LNCAP (cell line): ENCODE data around the gene ACTG1.

Source experiments
- CTCF ChIP-seq: fragments of 450-650 bp; IDR thresholded peaks from 2 replicates; pipeline ENCODE4 v1.5.1; 2017; ENCODE audit warnings: mild to moderate bottlenecking

ACTG1 gene

GRCh38 chr17:81509207-81509971 lies 3.2 kb downstream of the ACTG1 start:
- TF ChIP-seq CTCF = no peak

GRCh38 chr17:81508639-81509206 lies 3.9 kb downstream of the ACTG1 start:
- no peak for TF ChIP-seq CTCF

- no peak for TF ChIP-seq CTCF
Observed at GRCh38 chr17:81503619-81504018, 9.0 kb downstream of the ACTG1 start.

- TF ChIP-seq CTCF = no peak
Observed at GRCh38 chr17:81502471-81503017, 10.1 kb downstream of the ACTG1 start.

GRCh38 chr17:81500047-81500446 lies 12.6 kb downstream of the ACTG1 start:
- TF ChIP-seq CTCF = no peak

- TF ChIP-seq CTCF = no peak
Observed at GRCh38 chr17:81499601-81499970, 13.0 kb downstream of the ACTG1 start.

- TF ChIP-seq CTCF = no peak
Observed at GRCh38 chr17:81498953-81499600, 13.5 kb downstream of the ACTG1 start.
